Measurements from ENCODE around the gene CDK17. TPM values are rescaled to one million over a fixed set of nuclear protein-coding genes. Genes with fewer than 3 reads are reported as not detected.
"Not testable (repeated sequence)": the region's sequence is repeated elsewhere in the genome, so short reads cannot be mapped to it uniquely, and the experiment has no call there.

CDK17 gene
- 25.4 and 26.9 TPM in 2 replicates for total RNA-seq (2014; rRNA removed; shearing (Covaris generic))

- peak; percentile 71 for DNase-seq (ENCODE audit: low spot score)
Measured at GRCh38 chr12:96399919-96400630, at the start of gene CDK17. CDK17 (minus strand) TSS chr12:96400439; CDS start chr12:96334836, 65,603 bp downstream.

GRCh38 chr12:96448300-96448699 is 48.1 kb upstream of the CDK17 start:
- peak; percentile 87 for DNase-seq (ENCODE audit: low spot score)

- no peak for DNase-seq (ENCODE audit: low spot score)
Measured at GRCh38 chr12:96447256-96447655, 47.0 kb upstream of the CDK17 start.

DNA sequence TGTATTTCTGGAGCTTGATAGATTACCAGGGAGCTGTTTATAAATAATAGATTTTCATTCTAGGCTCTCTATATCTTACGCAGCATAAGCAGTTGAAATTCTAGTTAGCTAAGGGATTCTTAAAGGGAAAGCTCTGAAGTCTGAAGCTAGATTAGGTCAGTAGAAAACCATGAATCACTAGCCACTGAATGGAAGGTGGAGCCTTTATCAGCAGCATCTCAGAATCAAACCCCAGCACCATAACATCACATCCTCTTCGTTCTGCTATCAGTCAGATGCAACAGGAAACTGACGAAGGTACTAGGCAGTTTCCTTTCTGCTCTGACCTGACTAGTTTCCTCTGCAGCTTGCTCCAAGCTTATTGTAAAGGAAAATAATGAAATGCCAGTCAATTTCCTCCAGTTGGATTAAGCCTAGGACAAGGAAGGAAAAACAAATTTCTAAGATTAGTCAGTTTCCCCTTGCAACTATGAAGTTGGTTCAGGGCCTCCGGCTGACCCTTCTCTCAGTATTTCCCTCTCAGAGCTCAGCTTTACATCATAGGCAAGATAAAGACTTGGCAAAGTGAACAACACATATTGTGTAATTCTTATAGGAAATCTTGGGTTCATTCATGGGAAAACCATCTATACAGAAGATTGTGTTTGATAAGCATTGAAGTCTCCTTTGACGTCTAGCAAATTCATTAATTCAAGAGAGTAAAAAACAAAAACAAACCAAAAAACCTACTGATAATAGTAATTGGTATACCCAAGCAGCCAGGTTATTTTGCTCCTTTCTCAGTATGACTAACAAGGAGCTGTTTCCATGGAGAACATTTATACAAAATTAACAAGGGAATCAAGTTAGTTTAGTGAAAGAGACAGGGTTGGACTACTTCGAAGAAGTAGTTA is 45.7 kb upstream of the CDK17 start:
- DNase-seq (ENCODE audit: low spot score), result peak; percentile 65

DNA sequence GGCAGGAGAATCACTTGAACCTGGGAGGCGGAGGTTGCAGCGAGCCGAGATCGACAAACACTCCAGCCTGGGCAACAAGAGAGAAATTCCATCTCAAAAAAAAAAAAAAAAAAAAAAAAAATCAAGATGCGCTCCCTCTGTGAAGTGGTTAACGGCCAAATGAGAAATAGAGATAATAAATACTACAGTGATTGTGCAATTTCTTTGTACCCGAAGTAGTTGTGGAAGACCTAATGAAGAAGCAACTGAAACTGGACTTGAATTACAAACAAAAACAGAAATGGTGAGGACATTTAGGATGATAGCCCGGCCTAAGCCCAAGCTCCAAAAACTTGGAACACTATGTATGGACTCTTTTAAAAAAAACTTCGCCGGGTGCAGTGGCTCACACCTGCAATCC is 44.2 kb upstream of the CDK17 start:
- no peak for DNase-seq (ENCODE audit: low spot score)

DNA sequence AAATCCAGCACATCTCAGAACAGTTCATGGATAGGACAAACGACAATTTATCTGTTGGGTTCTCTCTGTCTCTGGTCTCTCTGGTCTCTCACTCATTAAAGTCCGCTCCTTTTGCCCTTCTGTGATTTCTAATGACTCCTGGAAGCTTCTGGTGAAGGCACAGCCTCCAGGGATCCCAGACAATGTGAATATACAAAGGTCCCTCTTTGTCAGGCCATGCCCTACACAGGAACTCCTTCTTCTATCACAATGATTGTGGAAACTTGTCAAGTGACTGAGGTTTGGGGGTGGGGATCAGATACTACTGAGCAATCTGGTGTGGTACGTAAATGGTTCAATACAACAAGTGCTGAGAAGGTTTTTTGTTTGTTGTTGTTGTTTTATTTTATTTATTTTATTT is 42.7 kb upstream of the CDK17 start:
- no peak for DNase-seq (ENCODE audit: low spot score)

- no peak for DNase-seq (ENCODE audit: low spot score)
Measured at GRCh38 chr12:96441816-96442215, 41.6 kb upstream of the CDK17 start.

DNA sequence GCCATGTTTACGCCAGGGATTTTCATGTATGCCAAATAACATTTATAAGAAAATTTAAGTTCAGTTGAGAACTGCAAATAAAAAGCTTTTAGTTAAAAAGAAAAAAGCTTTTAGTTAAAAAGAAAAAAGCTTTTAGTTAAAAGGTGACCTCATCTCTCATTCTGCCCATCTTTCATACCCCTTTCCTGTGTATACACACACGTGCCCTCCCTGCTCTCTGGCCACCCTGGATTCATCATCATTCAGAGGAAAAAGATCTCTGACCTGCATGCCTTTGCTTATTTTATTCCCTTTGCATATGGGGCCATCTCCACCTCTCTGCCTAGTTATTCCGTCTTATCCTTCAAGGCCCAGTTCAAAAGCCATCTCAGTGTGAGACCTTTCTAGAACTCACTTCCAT is 38.1 kb upstream of the CDK17 start:
- no peak for DNase-seq (ENCODE audit: low spot score)

- no peak for DNase-seq (ENCODE audit: low spot score)
Measured at GRCh38 chr12:96437171-96437445, 36.9 kb upstream of the CDK17 start.

- DNase-seq (ENCODE audit: low spot score), result no peak
Measured at GRCh38 chr12:96436366-96437170, 36.3 kb upstream of the CDK17 start.

DNA sequence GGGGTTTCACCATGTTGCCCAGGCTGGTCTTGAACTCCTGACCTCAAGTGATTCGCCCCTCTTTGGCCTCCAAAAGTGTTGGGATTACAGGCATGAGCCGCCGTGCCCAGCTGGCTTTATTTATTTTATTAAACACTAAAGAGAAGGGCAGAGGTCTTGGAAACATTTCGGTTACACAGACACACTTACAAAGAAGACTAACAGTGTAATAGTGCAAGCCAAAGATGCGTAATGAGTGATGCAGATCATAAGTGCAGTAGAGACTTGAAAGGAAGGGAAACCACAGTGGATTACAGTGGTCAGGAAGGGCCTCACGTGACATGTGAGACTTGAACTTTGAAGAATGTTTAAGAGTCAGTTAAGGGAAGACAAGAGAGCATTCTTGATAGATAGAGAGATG is 33.9 kb upstream of the CDK17 start:
- DNase-seq (ENCODE audit: low spot score), result peak; percentile 94

DNA sequence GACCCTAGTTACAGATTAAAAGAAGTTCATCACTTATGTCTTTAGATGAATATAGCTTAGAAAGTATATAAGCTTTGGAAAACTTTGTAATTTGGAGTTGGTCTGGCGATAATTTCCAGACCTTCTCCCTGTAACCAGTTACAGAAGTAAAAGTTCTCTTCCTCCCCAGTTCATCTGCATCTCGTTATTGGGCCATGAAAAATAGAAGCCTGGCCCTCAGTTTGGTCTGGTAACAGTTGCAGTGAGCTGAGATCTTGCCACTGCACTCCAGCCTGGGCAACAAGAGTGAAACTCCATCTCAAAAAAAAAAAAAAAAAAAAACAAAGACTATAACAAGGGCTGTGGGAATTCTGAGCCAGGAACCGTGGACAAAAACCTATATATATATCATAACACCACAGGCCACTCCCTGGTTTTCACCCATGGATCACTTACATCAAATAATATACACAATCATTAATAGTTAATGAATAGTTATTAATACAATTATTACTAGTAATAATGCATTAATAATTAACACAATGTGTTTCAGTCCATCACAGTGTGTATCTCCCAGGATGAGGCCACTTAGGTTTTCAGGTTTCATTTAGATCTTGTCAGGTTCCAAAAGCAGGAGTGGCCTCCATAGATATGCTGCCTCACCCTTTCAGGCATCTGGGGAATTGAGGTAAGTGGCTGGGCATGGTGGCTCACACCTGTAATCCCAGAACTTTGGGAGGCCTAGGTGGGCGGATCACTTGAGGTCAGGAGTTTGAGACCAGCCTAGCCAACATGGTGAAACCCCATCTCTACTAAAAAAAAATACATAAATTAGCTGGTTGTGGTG is 32.5 kb upstream of the CDK17 start:
- not testable (repeated sequence) for DNase-seq (ENCODE audit: low spot score)

DNA sequence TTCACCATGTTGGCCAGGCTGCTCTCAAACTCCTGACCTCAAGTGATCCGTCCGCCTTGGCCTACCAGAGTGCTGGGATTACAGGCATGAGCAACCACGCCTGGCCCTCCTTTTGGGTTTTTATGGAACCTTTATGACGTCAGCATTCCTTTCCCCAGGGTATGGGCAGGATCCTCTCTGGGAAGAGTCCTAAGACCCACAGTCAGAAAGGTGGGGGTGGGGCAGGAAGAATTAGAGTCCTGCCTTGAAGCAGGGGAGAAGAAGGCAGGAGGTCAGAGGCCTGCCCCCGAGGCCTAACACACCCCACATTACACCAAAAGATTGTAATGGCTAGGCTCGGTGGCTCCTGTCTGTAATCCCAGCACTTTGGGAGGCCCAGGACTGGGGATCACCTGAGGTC is 30.8 kb upstream of the CDK17 start:
- no peak for DNase-seq (ENCODE audit: low spot score)

DNA sequence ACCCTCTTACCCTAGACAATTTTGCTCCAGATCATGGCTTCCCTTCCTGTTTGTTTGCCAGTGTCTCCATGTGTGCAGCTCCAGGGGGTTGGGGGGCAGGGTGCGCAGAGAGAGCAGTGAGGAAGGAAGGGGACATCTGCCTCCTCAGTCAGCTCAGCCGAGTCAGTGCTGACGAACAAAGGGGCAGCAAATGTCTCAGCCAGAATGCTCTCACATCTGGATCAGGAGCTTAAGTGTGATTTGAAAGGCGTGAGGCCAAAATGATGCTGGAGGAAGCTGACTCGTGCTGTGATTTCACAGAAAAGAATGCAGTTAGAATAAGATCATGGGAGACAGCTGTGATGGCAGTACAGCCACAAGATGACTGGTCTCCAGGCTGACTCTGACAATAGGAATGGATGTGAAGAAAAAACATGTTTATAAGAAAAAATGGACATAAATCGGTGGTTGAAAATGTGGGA is 27.1 kb upstream of the CDK17 start:
- DNase-seq (ENCODE audit: low spot score), result peak; percentile 96

DNA sequence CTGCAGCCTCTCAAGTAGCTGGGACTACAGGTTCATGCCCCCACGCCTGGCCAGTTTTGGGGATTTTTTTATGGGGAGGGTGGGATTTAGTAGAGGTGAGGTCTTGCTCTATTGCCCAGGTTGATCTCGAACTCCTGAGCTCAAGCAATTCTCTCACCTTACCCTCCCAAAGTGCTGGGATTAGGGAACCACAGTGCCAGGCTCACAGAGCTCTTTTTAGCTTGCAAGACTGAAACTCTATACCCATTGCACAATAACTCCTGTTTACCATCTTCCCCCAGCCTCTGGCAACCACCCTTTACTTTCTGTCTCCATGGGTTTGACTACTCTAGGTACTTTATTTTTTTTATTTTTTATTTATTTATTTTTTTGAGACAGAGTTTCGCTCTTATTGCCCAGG is 25.7 kb upstream of the CDK17 start:
- peak; percentile 75 for DNase-seq (ENCODE audit: low spot score)

- DNase-seq (ENCODE audit: low spot score), result no peak
Measured at GRCh38 chr12:96425321-96425720, 25.1 kb upstream of the CDK17 start.

DNA sequence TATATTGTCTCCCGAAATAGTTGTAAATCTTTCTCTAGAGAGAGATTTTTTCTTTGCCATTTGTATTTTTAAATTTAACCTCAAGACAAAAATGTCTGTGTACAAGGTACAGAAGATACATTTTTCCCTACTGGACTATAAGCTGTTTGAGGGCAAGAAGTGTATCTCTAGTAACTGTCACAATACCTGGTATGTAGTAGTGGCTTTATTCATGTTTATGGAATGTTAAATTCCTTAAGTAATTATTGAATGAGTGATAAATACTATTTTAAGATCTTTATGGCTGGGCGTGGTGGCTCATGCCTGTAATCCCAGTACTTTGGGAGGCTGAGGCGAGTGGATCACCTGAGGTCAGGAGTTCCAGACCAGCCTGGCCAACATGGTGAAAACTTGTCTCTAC is 24.4 kb upstream of the CDK17 start:
- no peak for DNase-seq (ENCODE audit: low spot score)

DNA sequence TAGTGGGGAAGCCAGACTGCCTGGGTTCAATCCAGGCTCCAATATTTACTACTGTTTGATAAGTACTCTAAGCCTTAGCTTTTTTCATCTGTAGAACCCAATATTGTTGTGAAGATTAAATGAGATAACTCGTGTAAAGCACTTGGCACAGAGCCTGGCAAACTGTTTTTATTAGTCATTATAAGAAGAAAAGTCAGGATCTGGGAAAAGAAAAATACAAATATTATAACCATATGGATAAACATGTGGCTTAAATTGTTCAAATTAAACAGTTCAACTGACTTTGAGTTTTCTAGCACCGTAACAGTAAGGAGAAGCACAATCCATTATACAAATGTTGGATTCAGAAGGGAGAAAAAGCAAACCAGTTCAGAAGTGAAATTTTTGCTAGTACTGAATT is 22.0 kb upstream of the CDK17 start:
- DNase-seq (ENCODE audit: low spot score), result no peak

DNA sequence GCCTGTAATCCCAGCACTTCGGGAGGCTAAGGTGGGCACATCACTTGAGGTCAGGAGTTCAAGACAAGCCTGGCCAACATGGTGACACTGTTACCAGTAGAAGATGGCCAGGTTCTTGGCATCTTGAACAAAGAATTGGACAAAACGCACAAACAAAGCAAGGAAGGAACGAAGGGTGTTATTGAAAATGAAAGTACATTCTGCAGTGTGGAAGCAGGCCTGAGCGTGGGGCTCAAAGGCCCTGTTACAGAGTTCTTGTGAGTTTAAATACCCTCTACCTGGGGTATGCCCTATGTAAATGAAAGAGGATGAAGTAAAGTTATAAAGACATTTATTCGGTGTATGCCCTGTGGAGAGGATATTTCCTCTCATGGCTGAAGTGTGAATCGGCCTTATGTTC is 20.8 kb upstream of the CDK17 start:
- no peak for DNase-seq (ENCODE audit: low spot score)

GRCh38 chr12:96420277-96420835 is 20.1 kb upstream of the CDK17 start:
- DNase-seq (ENCODE audit: low spot score), result no peak

All from H4 (cell line).